ENCODE measurements around the gene NTSR1.
A peak's percentile ranks its signal among the peaks of the same experiment; 100 is the strongest.

NTSR1 gene

DNA sequence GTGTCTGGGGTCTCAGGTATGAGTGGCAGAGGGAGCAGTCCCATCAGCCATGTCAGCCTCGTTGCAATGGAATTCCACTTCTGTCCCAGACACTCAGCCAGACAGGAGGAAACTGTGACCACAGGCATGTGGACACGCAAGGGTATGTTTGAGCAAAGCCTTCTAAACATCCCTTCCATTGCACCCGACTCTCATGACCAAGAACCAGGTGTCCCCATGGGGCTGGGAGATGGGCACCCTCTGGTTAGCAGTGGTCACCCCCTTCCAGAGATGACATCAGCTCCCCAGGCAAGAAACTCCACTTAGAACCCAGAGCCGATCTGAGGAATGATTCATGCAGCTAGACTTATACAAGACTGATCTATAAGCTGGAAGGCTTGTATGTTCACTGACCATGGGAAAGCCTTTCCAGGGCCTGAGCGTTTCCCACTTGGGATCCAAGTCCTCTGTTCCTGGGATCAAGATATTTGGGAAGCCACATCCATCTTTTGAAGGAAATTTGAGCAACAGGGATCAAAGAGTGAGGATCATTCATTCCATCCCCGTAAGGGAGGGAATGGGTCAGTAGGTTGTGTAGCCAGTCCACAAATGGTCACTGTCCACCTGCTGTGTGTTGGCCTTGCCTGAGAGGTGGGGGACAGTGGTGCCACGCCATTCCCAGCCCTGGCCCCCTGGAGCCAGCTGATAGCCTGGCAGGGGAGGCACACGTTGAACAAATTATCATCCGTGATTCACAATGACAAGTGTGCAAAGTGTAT is 83.7 kb downstream of the NTSR1 start:
- Mint-ChIP-seq H3K27me3 (no peaks in the 10 kb centered on the region), H3K9me3 (no peaks in the 10 kb centered on the region), H3K36me3 (ENCODE audit: low read depth) (no peaks in the 10 kb centered on the region), H3K4me1 (ENCODE audit: low read depth) (peaks cover 40% of the 10 kb centered on the region), H3K27ac (no peak overlapping the region), H3K4me3 (no peak overlapping the region)
- no peak for DNase-seq

DNA sequence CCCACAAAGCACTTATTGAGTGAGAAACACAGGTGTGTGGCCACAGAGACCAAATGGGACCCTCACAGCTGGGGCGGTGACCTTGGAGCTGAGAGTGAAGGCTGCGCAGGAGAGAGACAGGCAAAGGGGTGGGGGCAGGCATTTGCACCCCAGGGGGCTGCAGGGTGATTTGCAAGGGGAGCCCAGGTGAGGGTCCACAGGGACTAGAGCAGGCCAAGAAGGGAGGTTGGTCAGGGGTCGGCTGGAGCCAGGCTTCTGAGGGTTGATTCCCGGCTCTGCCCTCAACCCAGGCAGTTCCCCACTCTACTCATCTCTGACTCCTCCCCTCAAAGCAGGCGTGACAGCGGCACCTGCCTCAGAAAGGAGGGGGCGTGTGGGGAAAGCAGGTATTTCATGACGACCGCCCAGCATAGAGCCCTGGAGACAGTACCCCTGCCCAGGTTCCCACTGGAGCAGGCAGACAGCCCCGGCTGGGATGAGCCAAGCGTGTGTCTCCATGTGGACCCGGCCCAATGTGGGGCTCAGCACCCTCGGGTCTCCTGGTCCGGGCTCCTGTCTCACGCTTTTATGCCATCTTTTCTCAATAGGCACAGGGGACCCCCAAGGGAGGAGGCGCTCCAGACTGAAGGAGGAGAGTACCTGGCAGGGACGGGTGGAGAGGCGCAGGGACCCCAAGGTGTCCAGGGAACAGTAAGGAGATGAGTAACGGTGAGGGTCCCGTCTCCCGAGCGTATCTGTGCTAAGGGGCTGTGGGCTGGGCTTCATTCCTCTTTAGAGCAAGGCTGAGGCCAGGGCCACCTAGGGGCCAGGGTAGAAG is 84.5 kb downstream of the NTSR1 start:
- Mint-ChIP-seq H3K4me1 (ENCODE audit: low read depth) (peaks cover 43% of the 10 kb centered on the region), H3K27ac (peak overlapping the region; percentile 81), H3K4me3 (peak overlapping the region; percentile 59), H3K9me3 (no peaks in the 10 kb centered on the region), H3K36me3 (ENCODE audit: low read depth) (peaks cover 7% of the 10 kb centered on the region), H3K27me3 (no peaks in the 10 kb centered on the region)
- no peak for DNase-seq

DNA sequence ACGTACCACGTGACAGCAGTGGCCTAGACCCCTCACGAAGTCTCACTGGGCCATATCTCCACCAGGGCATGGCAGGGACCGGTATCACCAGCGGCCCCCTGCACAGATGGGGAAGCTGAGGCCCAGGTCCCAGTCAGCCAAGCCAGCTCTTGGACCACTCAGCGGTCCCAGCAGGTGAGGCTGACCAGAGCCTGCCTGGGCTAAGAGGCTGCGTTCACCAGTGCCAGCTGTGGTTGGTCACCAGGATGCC is 85.0 kb downstream of the NTSR1 start:
- H3K27ac Mint-ChIP-seq: peak overlapping the region; percentile 81
- no peaks in the 10 kb centered on the region for H3K9me3 Mint-ChIP-seq
- H3K27me3 Mint-ChIP-seq: no peaks in the 10 kb centered on the region
- peaks cover 13% of the 10 kb centered on the region for H3K36me3 Mint-ChIP-seq (ENCODE audit: low read depth)
- peaks cover 46% of the 10 kb centered on the region for H3K4me1 Mint-ChIP-seq (ENCODE audit: low read depth)
- peak overlapping the region; percentile 59 for H3K4me3 Mint-ChIP-seq
- no peak for DNase-seq

DNA sequence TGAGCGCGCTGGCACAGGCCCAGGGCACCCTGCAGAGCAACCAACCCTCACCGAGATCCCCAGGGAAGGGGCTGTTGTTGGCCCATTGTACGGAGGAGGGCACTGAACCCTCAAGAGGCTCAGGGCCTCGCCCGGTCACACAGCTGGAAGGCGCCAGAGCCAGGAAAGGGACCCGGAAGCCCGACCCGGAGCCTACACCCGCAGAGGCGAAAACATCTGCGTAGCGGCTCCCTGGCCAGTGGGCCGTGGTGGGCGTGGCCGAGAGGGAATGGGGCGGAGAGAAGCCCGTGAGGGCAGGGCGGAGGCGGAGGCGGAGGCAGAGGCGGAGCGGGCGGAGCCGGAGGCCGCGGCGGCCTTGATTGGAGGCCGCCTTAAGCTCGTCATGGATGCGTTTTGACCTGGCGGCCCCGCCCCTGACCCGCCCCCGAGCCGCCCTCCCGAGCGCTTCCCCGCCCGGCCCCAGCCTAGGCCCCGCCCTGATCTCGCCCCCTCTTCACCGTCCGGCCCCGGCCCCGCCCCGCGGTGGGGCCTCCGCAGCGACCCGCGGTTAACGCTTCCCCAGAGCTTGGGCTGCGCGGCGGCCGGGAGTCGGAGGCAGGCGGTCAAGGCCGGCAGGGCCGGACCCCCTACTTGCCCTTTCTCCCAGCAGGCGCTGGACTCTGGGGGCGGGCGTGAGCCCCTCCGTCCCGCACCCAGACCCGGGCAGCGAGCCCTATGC is 85.5 kb downstream of the NTSR1 start:
- Mint-ChIP-seq H3K9me3 (no peaks in the 10 kb centered on the region), H3K27ac (peak overlapping the region; percentile 95), H3K4me1 (ENCODE audit: low read depth) (peaks cover 46% of the 10 kb centered on the region), H3K4me3 (peak overlapping the region; percentile 76), H3K36me3 (ENCODE audit: low read depth) (peaks cover 18% of the 10 kb centered on the region), H3K27me3 (no peaks in the 10 kb centered on the region)
- peak; percentile 97 for DNase-seq

DNA sequence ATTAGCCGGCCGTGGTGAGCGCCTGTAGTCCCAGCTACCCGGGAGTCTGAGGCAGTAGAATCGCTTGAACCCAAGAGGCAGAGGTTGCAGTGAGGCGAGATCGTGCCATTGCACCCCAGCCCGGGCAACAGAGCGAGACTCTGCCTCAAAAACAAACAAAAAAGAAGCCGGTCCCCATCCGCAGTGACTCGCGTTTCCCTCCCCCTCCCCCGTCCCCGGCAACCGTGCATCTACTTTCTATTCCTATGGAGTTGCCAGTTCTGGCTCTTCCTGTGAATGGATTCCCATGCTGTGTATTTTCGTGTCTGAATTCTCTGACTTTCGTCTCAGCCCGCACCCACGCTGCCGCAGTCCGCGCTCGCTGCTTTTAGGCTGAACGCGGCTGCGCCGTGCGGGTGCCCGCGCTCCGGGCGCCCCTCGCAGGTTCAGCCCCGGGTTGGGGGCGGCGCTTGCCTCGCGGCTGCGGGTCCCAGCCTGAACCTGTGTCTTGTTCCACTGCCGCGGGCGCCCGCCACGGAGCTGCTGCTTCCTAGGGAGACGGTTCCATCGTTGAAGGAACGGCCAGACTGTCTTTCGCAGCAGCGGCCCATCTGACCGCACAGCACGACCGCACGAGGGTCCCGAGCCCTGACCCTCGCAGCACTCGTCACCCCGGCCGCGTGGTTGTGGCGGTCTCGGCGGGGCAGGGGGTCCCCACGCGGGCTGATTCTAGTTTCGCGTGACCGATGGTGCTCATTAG is 86.6 kb downstream of the NTSR1 start:
- H3K4me3 Mint-ChIP-seq: peak overlapping the region; percentile 76
- peaks cover 28% of the 10 kb centered on the region for H3K36me3 Mint-ChIP-seq (ENCODE audit: low read depth)
- peak; percentile 84 for DNase-seq
- H3K27me3 Mint-ChIP-seq: no peaks in the 10 kb centered on the region
- peak overlapping the region; percentile 95 for H3K27ac Mint-ChIP-seq
- no peaks in the 10 kb centered on the region for H3K9me3 Mint-ChIP-seq
- H3K4me1 Mint-ChIP-seq (ENCODE audit: low read depth): peaks cover 48% of the 10 kb centered on the region

DNA sequence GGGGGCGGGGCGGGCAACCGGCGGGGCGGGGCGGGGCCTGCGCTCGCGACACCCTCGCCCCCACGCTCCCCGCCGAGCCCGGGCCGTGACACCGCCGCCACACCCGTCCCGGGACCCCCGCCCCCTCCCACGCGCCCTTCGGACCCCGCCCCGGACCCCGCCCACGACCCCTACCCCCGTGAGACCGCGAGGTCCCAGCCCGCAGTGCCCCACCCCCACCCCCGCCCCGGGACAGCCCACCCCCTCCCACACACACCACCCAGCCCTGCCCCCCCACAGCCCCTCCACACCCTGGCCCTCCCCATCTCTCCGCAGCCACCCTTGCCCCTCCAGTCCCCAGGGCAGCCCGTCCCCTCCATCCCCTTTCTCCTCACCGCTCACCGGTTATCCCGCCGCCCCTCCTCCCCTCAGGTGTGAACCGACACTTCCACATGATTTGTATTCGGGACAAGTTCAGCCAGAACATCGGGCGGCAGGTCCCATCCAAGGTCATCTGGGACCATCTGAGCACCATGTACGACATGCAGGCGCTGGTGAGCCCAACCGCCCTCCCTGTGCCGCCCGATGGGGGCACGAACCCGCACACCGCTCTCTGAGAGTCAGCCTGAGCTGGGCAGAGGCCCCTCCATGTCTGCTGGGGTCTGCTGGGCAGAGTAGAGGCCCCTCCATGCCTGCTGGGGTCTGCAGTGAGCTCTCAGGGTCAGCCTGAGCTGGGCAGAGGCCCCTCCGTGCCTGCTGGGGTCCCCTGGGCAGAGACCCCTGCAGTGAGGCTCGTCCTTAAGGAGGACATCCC is 88.3 kb downstream of the NTSR1 start:
- Mint-ChIP-seq H3K27ac (peak overlapping the region; percentile 91), H3K27me3 (no peaks in the 10 kb centered on the region), H3K9me3 (no peaks in the 10 kb centered on the region), H3K4me1 (ENCODE audit: low read depth) (peaks cover 40% of the 10 kb centered on the region), H3K4me3 (peak overlapping the region; percentile 82), H3K36me3 (ENCODE audit: low read depth) (peaks cover 43% of the 10 kb centered on the region)
- no peak for DNase-seq

DNA sequence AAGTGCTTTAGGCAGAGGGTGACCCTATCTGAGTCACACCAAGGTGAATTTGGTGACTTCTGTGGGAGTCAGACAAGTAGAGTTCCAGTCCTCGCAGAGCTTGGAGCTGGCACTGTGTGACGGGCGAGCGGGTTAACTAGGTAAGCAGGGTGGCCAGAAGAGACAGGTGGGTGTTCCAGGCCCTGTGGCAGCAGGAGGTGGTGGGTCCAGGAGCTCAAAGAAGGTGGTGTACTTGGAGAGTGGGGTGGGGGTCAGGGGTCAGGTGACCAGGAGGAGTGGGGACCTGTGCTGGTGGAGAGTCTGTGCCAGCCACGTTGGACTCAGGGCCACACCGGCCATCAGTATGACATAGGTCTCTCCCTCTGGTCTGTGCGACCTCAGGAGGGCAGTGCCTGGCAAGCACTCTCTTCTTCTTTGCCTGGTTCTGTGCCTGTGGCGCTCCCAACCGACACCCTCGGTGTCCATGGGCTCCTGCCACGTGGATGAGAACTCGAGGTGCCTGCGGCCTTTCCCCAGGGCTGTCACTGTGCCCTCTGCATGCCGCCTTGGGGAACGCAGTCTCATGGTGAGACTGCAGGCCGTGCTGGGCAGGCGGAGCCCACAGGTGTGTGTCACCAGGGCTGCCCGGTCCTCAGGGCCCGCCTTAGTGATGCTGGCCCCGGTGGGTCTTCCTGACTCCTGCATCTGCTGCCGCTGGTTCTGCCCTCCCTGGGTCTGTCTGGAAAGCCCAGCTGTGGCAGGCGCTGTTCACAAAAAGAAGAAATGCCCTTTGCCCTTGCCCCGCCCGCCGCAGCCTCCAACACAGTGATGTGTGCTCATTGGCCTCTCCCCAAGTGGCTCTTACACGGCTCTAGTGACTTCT is 89.3 kb downstream of the NTSR1 start:
- peak overlapping the region; percentile 82 for H3K4me3 Mint-ChIP-seq
- no peak for DNase-seq
- no peaks in the 10 kb centered on the region for H3K9me3 Mint-ChIP-seq
- no peaks in the 10 kb centered on the region for H3K27me3 Mint-ChIP-seq
- peaks cover 37% of the 10 kb centered on the region for H3K4me1 Mint-ChIP-seq (ENCODE audit: low read depth)
- peak overlapping the region; percentile 91 for H3K27ac Mint-ChIP-seq
- H3K36me3 Mint-ChIP-seq (ENCODE audit: low read depth): peaks cover 43% of the 10 kb centered on the region

DNA sequence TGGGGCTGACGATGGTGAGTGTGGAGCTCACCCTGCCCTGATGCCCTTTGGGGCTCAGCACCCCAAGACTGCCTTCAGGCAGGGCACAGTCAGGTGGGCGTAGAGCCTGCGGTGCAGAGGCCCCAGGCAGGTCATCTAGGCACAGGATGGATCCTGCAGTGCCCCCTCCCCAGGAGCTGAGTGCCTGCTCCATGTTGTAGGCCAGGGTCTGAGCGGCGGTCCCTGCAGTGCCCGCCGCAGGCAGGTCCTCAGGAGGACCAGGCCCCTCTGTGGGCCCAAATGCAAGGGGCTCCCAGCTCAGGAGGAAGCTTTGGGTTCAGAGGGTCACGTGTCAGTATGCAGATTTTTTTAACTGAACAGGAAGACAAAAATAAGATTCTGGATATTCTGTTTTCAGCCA is 90.4 kb downstream of the NTSR1 start:
- peaks cover 29% of the 10 kb centered on the region for H3K4me1 Mint-ChIP-seq (ENCODE audit: low read depth)
- no peak for DNase-seq
- no peak overlapping the region for H3K27ac Mint-ChIP-seq
- no peak overlapping the region for H3K4me3 Mint-ChIP-seq
- peaks cover 43% of the 10 kb centered on the region for H3K36me3 Mint-ChIP-seq (ENCODE audit: low read depth)
- H3K9me3 Mint-ChIP-seq: no peaks in the 10 kb centered on the region
- no peaks in the 10 kb centered on the region for H3K27me3 Mint-ChIP-seq

DNA sequence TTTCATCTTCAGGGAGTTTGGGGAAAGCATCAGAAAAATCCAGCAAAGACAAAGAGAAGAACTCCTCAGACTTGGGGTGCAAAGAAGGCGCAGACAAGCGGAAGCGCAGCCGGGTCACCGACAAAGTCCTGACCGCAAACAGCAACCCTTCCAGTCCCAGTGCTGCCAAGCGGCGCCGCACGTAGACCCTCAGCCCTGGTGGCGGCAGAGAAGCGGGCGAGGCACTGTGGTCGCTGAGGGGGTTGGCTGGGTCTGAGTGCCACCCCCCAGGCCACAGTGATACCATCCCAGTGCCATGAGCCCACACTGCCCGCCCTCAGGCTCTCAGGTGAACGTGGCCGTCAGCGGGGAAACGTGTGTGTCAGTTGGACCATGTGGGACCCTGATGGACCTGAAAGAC is 90.8 kb downstream of the NTSR1 start:
- peaks cover 43% of the 10 kb centered on the region for H3K36me3 Mint-ChIP-seq (ENCODE audit: low read depth)
- H3K4me1 Mint-ChIP-seq (ENCODE audit: low read depth): peaks cover 32% of the 10 kb centered on the region
- H3K4me3 Mint-ChIP-seq: no peak overlapping the region
- H3K9me3 Mint-ChIP-seq: no peaks in the 10 kb centered on the region
- H3K27ac Mint-ChIP-seq: no peak overlapping the region
- H3K27me3 Mint-ChIP-seq: no peaks in the 10 kb centered on the region
- no peak for DNase-seq

DNA sequence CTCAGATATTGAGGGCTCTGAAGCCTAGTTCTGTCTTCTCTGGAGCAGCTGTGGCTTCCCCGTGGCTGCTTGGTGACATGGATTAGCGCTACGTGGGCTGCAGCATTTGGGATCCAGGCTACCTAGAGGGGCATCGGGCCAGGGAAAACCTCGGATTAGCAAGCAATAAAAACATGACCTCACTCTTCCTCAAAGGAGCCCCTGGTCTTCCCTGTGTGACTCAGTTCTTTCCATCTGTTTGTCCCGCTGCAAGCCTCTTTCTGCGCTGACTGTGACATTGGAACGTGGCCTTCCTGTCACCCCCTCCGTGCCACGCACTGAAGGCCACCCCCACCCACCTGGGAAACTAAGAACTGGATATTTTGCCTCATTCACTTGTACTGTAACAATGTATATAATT is 91.2 kb downstream of the NTSR1 start:
- H3K9me3 Mint-ChIP-seq: no peaks in the 10 kb centered on the region
- no peak for DNase-seq
- H3K27ac Mint-ChIP-seq: no peak overlapping the region
- H3K36me3 Mint-ChIP-seq (ENCODE audit: low read depth): peaks cover 45% of the 10 kb centered on the region
- H3K27me3 Mint-ChIP-seq: no peaks in the 10 kb centered on the region
- H3K4me1 Mint-ChIP-seq (ENCODE audit: low read depth): peaks cover 28% of the 10 kb centered on the region
- H3K4me3 Mint-ChIP-seq: no peak overlapping the region

DNA sequence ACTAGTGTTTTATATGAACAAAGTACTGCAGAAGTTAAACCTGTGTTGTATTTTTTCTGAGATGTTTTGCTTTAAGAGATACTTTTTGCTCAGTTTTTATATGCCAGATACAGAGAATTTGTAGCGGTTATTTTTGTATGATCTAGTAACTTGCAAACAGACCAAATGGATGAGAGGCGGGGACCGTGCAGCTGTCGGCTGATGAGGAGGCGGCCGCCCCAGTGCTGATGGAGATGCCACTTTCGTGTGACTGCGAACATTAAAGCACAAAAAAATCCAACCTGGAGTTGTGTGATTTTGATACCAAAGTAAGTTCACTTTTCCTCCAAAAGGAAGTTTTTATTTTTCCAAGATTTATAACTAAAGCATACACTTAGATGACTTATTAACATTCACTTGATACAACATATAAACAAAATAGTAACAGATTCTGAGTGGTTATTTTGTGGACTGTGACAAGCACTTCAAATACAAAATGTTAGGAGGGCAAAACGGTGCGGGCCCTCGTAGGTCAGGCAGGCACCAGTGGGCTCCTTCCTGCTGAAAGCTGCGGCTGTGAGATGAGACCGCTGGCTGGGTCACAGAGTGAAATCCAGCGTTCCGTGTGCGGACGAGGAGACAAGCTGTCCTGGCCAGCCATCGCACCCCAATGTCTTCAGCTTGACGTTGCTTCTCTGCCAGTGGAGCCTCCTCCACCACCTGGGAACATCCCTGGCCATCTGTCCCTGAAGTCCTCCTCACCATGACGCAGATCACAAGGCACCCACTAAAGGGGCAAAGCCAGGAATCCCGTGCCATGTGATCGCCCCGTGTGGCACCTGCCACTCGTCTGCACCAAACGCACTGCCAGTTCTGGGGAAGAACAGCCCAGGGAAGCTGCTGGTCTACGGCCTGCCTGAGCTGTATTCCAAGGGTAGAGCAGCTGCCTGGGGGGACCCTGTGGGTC is 92.0 kb downstream of the NTSR1 start:
- H3K9me3 Mint-ChIP-seq: no peaks in the 10 kb centered on the region
- no peak for DNase-seq
- H3K36me3 Mint-ChIP-seq (ENCODE audit: low read depth): peaks cover 47% of the 10 kb centered on the region
- H3K4me1 Mint-ChIP-seq (ENCODE audit: low read depth): peaks cover 27% of the 10 kb centered on the region
- no peaks in the 10 kb centered on the region for H3K27me3 Mint-ChIP-seq
- no peak overlapping the region for H3K4me3 Mint-ChIP-seq
- no peak overlapping the region for H3K27ac Mint-ChIP-seq

DNA sequence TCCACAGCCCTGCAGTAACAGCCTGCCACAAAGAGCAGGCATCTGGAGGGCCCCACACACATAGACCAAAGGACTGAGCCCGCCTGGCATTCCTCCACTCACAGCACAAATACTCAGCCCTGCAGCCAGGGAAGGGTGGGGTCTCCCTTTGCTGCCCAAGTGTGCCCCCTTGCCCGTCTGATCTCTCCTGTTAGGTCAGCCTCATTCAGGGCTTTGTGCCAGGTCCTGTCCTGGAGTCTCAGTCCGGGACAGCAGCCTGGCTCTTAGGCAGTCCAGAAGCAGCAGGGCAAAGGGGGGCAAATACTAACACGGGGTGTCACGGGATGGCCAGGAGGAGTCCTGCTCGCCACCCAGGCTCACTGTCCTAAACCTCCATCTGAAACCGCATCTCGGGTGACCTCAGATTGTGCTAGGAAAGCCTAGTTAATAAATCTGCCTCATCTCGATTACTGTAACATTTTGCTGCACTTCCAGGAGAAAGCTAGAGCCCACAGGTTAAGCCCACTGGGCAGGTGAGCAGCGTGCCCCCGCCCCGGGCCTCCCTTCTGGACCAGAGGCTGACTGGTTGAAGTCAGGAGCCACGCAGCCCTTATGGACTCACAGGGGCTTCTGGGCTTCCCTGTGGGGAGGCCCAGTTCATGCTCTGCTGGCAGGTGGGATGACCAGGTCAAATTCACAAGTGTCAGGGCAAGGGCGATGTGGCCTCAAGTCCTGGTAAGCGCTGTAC is 92.8 kb downstream of the NTSR1 start:
- no peak overlapping the region for H3K4me3 Mint-ChIP-seq
- no peaks in the 10 kb centered on the region for H3K9me3 Mint-ChIP-seq
- no peaks in the 10 kb centered on the region for H3K27me3 Mint-ChIP-seq
- peaks cover 54% of the 10 kb centered on the region for H3K36me3 Mint-ChIP-seq (ENCODE audit: low read depth)
- peaks cover 31% of the 10 kb centered on the region for H3K4me1 Mint-ChIP-seq (ENCODE audit: low read depth)
- DNase-seq: no peak
- H3K27ac Mint-ChIP-seq: no peak overlapping the region
